A673 (cell line): ENCODE data around the gene TGM2. TPM values are rescaled to one million over a fixed set of nuclear protein-coding genes. Genes with fewer than 3 reads are reported as not detected.

Experiments used
- BruUV-seq: library from RNA; stranded (reverse); fragments of 400-500 nt; replicated peaks from 2 replicates; lab custom pipeline; 2021; lab: Mats Ljungman, UMichigan
- CTCF ChIA-PET: fragments of 300-600 bp; sonication (Branson Sonifier 250); formaldehyde crosslinking; loops from one replicate; lab custom pipeline; 2022; ENCODE audit warnings: antibody characterized with exemption; lab: Charles Lee
- POLR2A ChIA-PET: fragments of 300-600 bp; sonication (Branson Sonifier 250); formaldehyde crosslinking; loops from one replicate; lab custom pipeline; 2022; ENCODE audit warnings: antibody characterized with exemption; ENCODE audit not compliant: low non-redundant PET; lab: Charles Lee
- DNase-seq: peaks from one replicate; pipeline ENCODE4 v3.0.0-alpha.2; 2015; ENCODE audit warnings: low spot score
- H3K27ac ChIP-seq: fragments of 200-600 bp; sonication (generic); 2 replicates; pipeline ENCODE4 v1.5.1; 2016; ENCODE audit warnings: mixed run types, low read depth, mild to moderate bottlenecking, mixed read lengths, antibody characterized with exemption, low read length; ENCODE audit not compliant: poor library complexity, severe bottlenecking
- H3K27me3 ChIP-seq: fragments of 200-600 bp; sonication (generic); replicated peaks from 2 replicates; pipeline ENCODE4 v1.6.1; 2017; ENCODE audit warnings: mixed run types, low read depth, mild to moderate bottlenecking, mixed read lengths, antibody characterized with exemption, low read length; ENCODE audit not compliant: insufficient read depth, poor library complexity
- H3K36me3 ChIP-seq: fragments of 200-600 bp; sonication (generic); 2 replicates; pipeline ENCODE4 v1.6.1; 2016; ENCODE audit warnings: mixed run types, mild to moderate bottlenecking, mixed read lengths, antibody characterized with exemption, low read length; ENCODE audit not compliant: insufficient read depth, poor library complexity, severe bottlenecking
- H3K4me1 ChIP-seq: fragments of 200-600 bp; sonication (generic); 2 replicates; pipeline ENCODE4 v1.6.1; 2017; ENCODE audit warnings: mixed run types, mild to moderate bottlenecking, mixed read lengths, antibody characterized with exemption, low read length; ENCODE audit not compliant: insufficient read depth, poor library complexity, severe bottlenecking
- H3K4me3 ChIP-seq: fragments of 200-600 bp; sonication (generic); 2 replicates; pipeline ENCODE4 v1.5.1; 2016; ENCODE audit warnings: low read depth, mixed run types, mild to moderate bottlenecking, mixed read lengths, low read length; ENCODE audit not compliant: poor library complexity, severe bottlenecking
- H3K9me3 ChIP-seq: fragments of 200-600 bp; sonication (generic); 2 replicates; pipeline ENCODE4 v1.6.1; 2016; ENCODE audit warnings: mixed run types, low read depth, mild to moderate bottlenecking, mixed read lengths, antibody characterized with exemption, low read length; ENCODE audit not compliant: poor library complexity, severe bottlenecking
- EZH2 ChIP-seq: fragments of 200-600 bp; sonication (generic); IDR thresholded peaks from 2 replicates; pipeline ENCODE4 v1.6.1; 2017; ENCODE audit warnings: borderline replicate concordance, low read depth, mild to moderate bottlenecking, mixed read lengths, antibody characterized with exemption, low read length; ENCODE audit not compliant: poor library complexity, severe bottlenecking
- intact Hi-C: fragments of 100-400 bp; cut with micrococcal nuclease; formaldehyde crosslinking; loops from one replicate; pipeline ENCODE4 v1.10.0; 2022; ENCODE audit not compliant: unreplicated experiment
- total RNA-seq: library from RNA; stranded (reverse); gene quantifications from 2 replicates; pipeline ENCODE4 v1.2.3, GENCODE V29; 2021
- TF ChIP-seq, protein P1 (sequence below): fragments of 300-800, 200-600 bp; sonication (generic); conservative IDR thresholded peaks from 2 replicates; pipeline ENCODE4 v1.5.1; 2017; ENCODE audit warnings: low read depth, mild to moderate bottlenecking, antibody characterized with exemption, low read length, moderate library complexity, mixed read lengths

The TGM2 gene
- total RNA-seq, 1 experiment from 2014 or later: 0.43 TPM

DNA sequence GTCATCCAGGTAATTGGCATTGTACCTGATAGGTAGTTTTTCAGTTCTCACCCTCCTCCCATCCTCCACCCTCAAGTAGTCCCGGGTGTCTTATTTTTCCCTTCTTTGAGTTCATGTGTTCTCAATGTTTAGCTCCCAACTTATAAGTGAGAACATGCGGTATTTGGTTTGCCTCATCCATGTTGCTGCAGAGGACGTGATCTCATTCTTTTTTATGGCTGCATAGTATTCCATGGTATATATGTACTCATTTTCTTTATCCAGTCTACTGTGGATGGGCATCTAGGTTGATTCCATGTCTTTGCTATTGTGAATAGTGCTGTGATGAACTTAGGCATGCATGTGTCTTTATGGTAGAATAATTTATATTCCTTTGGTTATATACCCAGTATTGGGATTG lies 85.7 kb downstream of the TGM2 start:
- DNase-seq: no peak
- Histone ChIP-seq H3K27ac (no peak overlapping the region), H3K9me3 (no peaks in the 10 kb centered on the region), H3K4me3 (no peak overlapping the region), H3K27me3 (no peaks in the 10 kb centered on the region), H3K4me1 (no peaks in the 10 kb centered on the region), H3K36me3 (peaks cover 30% of the 10 kb centered on the region)
- no TSS peak for BruUV-seq
- POLR2A ChIA-PET: no interaction called here
- CTCF ChIA-PET: no interaction called here
- TF ChIP-seq, protein P1, sequence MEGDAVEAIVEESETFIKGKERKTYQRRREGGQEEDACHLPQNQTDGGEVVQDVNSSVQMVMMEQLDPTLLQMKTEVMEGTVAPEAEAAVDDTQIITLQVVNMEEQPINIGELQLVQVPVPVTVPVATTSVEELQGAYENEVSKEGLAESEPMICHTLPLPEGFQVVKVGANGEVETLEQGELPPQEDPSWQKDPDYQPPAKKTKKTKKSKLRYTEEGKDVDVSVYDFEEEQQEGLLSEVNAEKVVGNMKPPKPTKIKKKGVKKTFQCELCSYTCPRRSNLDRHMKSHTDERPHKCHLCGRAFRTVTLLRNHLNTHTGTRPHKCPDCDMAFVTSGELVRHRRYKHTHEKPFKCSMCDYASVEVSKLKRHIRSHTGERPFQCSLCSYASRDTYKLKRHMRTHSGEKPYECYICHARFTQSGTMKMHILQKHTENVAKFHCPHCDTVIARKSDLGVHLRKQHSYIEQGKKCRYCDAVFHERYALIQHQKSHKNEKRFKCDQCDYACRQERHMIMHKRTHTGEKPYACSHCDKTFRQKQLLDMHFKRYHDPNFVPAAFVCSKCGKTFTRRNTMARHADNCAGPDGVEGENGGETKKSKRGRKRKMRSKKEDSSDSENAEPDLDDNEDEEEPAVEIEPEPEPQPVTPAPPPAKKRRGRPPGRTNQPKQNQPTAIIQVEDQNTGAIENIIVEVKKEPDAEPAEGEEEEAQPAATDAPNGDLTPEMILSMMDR: no peak
- TF ChIP-seq EZH2: no peak
- intact Hi-C loops: no loop called here

DNA sequence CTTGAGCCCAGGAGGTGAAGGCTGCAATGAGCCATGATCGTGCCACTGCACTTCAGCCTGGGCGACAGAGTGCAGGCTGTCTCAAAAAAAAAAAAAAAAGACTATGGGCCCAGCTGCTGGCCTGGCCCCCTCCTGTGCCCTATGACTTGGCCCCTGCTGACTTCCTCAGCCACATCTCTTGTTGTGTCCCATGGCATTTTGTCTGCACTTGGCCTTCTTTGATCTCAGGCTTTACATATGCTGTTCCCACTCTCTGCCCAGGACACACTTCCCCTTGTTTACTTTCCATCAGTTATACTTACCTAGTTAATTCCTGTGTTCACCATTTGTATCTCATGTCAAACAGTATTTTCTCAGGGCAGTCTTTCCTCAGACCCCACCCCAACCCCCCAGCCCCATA lies 87.0 kb downstream of the TGM2 start:
- no peak for DNase-seq
- CTCF ChIA-PET: no interaction called here
- Histone ChIP-seq H3K4me3 (no peak overlapping the region), H3K27ac (no peak overlapping the region), H3K27me3 (no peaks in the 10 kb centered on the region), H3K4me1 (no peaks in the 10 kb centered on the region), H3K36me3 (peaks cover 26% of the 10 kb centered on the region), H3K9me3 (no peaks in the 10 kb centered on the region)
- no TSS peak for BruUV-seq
- intact Hi-C loops: no loop called here
- POLR2A ChIA-PET: no interaction called here
- TF ChIP-seq EZH2: no peak
- TF ChIP-seq, protein P1: no peak

Other genes starting within 250 kb of the TGM2 start
- gene TTI1, start 131.8 kb downstream of the TGM2 start, total RNA-seq: 37.3 and 40.3 TPM in 2 replicates
- gene RPRD1B, start 131.5 kb downstream of the TGM2 start, total RNA-seq: 36.1 and 38.7 TPM in 2 replicates
- gene KIAA1755, start 95.5 kb upstream of the TGM2 start, total RNA-seq: not detected in 2 replicates
- gene BPI, start 138.9 kb upstream of the TGM2 start, total RNA-seq: not detected in 2 replicates
- not detected in 2 replicates for gene LBP, start 181.2 kb upstream of the TGM2 start, total RNA-seq